Skin epidermis (tissue), 12 donors: ENCODE measurements around the gene DYRK4.

Experiments used
- H3K27ac ChIP-seq, 21 experiments: fragments of 200-600 bp; sonication (generic) in 11 of 21; one replicate each; pipeline ENCODE4 v1.5.0; 2020; ENCODE audit warnings: mild to moderate bottlenecking in 3 of 21, inconsistent platforms in 2 of 21, moderate library complexity in 2 of 21
- H3K4me3 ChIP-seq, 7 experiments: fragments of 200-600 bp; sonication (generic) in 2 of 7; one replicate each; pipeline ENCODE4 v1.5.0; 2020; ENCODE audit warnings: inconsistent platforms in 2 of 7, mild to moderate bottlenecking in 2 of 7, moderate library complexity in 1 of 7

DYRK4 gene

DNA sequence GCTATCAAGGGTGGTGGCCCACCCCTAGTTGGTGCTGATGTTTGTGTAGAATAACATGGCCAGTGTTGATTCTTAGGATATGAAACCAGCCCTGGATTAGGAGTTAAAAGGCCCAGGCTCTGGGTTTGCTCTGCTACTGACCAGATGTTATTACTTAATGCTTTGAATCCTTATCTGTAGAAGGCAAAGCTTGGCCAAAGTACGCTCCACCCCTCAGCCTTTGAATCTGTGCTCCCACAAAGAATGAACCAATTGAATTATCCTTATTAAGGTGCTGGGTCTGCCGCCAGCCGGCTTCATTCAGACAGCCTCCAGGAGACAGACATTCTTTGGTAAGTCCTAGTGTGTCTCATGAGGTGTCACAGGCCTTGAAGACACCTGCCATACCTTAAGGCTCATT, 45.0 kb downstream of the DYRK4 start:
- Histone ChIP-seq H3K4me3 (no peak overlapping the region), H3K27ac (no peak overlapping the region)

DNA sequence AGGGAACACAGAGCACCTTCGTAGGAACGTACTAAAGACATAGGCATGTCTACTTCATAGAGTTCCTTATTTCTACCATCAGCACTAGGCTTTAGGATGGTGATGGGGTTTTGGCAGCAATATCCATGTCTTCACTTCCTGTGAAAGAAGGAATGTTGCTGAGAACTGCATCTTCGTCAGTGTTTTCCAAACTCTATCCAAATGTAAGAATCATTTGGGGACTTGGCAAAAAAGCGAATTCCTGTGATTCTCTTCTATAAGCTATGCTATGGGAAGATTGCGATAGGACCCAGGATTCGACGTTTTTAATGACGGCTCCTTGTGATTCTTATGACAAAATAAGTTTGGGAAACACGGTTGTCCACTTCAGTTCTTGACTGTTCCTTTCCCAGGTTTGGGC, 47.1 kb downstream of the DYRK4 start:
- Histone ChIP-seq H3K4me3 (no peak overlapping the region), H3K27ac (no peak overlapping the region)

DNA sequence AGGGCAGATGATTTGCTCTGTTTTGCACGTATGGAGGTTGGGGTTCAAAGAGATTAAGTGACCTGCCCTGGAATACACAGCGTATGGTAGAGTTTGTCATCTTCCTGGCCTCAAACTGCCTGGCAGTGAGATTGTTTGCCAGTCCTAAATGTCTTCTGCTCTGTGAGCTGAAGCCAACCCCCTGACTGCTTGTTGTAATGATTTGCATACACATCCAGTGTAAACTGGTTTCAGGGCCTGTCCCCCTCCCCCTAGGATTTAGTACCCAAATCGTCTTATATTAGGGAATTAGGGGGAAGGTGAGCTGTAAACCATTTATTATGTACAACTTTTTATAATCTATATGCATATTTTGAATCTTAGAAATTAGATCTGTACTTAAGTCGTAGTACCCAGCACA, 48.5 kb downstream of the DYRK4 start:
- H3K4me3 ChIP-seq, result no peak overlapping the region
- H3K27ac ChIP-seq, result no peak overlapping the region

DNA sequence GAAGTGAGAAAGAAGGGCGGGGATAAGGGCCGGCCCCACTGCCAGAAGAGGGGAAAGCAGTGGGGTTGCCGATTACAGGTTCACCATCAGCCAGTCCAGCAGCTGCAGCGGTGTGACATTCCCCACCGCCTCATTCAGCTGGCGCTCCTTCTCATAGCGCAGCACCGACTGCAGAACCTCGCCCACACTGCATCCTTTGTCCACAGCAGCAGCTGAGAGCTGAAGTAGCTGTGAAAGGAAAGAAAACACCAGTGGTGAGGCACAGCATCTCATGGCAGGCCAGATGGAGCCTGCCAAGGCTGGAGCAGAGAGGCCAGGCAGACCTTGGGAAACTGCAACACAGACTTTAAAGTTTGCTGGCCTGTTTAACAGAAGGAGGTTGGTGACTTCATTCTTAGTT, 53.7 kb downstream of the DYRK4 start:
- Histone ChIP-seq H3K27ac (no peak overlapping the region), H3K4me3 (no peak overlapping the region)

DNA sequence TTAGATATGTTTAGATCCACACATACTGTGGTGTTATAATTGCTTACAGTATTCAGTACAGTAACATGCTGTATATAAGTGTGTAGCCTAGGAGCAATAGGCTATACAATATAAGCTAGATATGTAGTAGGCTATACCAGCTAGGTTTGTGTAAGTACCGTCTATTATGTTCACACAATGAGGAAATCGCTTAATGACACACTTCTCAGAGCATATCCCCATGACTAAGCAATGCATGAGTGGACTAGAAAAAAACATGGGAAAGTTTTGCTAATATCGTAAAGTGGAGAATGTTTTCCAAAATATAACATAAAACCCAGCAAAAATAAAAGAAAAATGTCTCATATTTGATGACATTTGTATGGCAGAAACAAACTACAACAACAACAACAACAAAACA, 59.5 kb downstream of the DYRK4 start:
- no peak overlapping the region for H3K27ac ChIP-seq

GRCh38 chr12:4626543-4626942, 64.5 kb downstream of the DYRK4 start:
- H3K27ac ChIP-seq, result no peak overlapping the region
- no peak overlapping the region for H3K4me3 ChIP-seq

More for the DNA sequence above, 59.5 kb downstream of the DYRK4 start:
- no peak overlapping the region for H3K4me3 ChIP-seq

DNA sequence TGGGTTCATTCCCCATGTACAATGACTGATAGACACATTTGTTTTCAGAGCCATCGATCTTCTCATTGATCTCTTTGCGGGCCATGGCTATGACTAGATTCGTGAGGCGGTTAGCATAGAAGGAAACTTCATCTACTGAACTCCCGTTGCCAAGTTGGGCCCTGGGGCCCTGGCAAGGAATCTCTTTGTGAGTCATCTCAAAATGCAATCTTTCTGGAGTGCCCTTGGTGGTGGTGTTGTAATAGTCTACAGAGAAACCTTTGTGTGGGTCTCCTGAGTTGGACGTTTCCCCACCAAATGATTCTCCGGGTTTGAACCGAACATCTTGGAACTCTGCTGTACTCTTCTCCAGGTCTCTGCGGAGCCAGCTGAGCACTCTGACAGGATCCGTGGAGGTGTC, 66.4 kb downstream of the DYRK4 start:
- no peak overlapping the region for H3K4me3 ChIP-seq
- no peak overlapping the region for H3K27ac ChIP-seq

DNA sequence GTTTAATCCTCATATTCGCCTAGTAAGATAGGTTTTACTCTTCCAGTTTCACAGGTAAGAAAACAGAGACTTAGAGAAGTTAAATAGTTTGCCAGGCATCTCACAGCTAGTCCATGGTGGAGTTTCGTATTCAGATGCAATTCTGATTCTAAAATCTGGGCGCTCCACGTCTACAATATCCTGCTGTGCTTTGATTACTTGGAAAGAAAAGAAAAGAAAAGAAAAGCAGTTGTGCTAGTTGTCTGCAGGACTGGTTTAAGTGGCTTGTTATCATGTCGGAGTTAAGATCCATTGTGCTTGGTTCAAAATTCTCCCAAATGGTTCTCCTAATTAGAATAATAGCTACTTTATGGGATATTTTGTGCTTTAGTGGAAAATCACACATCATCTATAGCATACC, 68.3 kb downstream of the DYRK4 start:
- H3K4me3 ChIP-seq, result no peak overlapping the region

GRCh38 chr12:4643747-4644146, 81.7 kb downstream of the DYRK4 start:
- H3K27ac ChIP-seq, result no peak overlapping the region
- no peak overlapping the region for H3K4me3 ChIP-seq

More for the DNA sequence above, 68.3 kb downstream of the DYRK4 start:
- no peak overlapping the region for H3K27ac ChIP-seq

DNA sequence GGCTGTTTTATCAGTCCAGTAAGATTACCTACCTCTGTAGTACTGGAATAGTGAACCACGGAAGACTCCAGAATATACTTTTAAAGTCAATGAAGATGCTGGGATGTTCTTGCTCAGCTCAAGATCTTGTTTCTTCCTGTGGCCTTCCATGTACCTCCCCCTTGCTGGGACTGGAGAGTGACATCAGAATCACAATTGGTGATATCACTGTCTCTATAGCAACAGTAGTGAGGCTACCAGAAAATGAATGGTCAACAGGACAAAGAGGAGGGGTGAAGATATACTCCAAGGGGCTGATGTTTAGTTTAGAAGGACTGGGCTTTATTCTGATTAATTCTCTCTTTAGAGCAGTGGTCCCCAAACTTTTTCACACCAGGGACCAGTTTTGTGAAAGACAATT, 83.0 kb downstream of the DYRK4 start:
- H3K27ac ChIP-seq, result no peak overlapping the region
- H3K4me3 ChIP-seq, result no peak overlapping the region

GRCh38 chr12:4648104-4648500, 86.1 kb downstream of the DYRK4 start:
- peak overlapping the region in 20 of 21 experiments; percentile 48 to 95 (median 90) for H3K27ac ChIP-seq
- peak overlapping the region; percentile 65 to 82 (median 69) for H3K4me3 ChIP-seq

- peak within 1 kb of the TSS; percentile 74 to 95 (median 90) for H3K27ac ChIP-seq
These were observed 86.7 kb downstream of the DYRK4 start, which contains the start of the genes AKAP3 and NDUFA9 for GRCh38 chr12:4648501-4649357. AKAP3 (minus strand) TSS chr12:4649051; CDS start chr12:4638196, 10,855 bp downstream. NDUFA9 (plus strand) TSS chr12:4649114; CDS start chr12:4649127, 13 bp downstream.

GRCh38 chr12:4649358-4649661, 87.3 kb downstream of the DYRK4 start:
- peak overlapping the region; percentile 74 to 95 (median 90) for H3K27ac ChIP-seq
- peak overlapping the region; percentile 65 to 82 (median 69) for H3K4me3 ChIP-seq

More at GRCh38 chr12:4648501-4649357, 86.7 kb downstream of the DYRK4 start, which contains the start of the genes AKAP3 and NDUFA9:
- H3K4me3 ChIP-seq, result peak within 1 kb of the TSS; percentile 65 to 82 (median 69)

GRCh38 chr12:4653257-4653656, 91.2 kb downstream of the DYRK4 start:
- Histone ChIP-seq H3K27ac (no peak overlapping the region), H3K4me3 (no peak overlapping the region)

GRCh38 chr12:4653691-4654090, 91.7 kb downstream of the DYRK4 start:
- Histone ChIP-seq H3K4me3 (no peak overlapping the region), H3K27ac (no peak overlapping the region)
